Fibroblast of pulmonary artery (primary cell): ENCODE data around the gene SEMA5A.

ENCODE experiments used
- DNase-seq: peaks from one replicate; pipeline ENCODE4 v3.0.0-alpha.2; 2010; ENCODE audit warnings: low read depth
- H3K4me3 ChIP-seq: replicated peaks from 2 replicates; pipeline ENCODE4 v1.5.1; 2011; ENCODE audit warnings: low read depth, mild to moderate bottlenecking, control low read depth, low read length, moderate library complexity
- CTCF ChIP-seq: IDR thresholded peaks from 2 replicates; pipeline ENCODE4 v1.5.1; 2011; ENCODE audit warnings: mild to moderate bottlenecking, control low read depth, low read length, inconsistent platforms; ENCODE audit errors: missing control alignments

Gene SEMA5A

GRCh38 chr5:9382522-9382921 is 163.4 kb downstream of the SEMA5A start:
- TF ChIP-seq CTCF: no peak
- H3K4me3 ChIP-seq: no peak overlapping the region
- no peak for DNase-seq

GRCh38 chr5:9381464-9381863 is 164.4 kb downstream of the SEMA5A start:
- no peak for TF ChIP-seq CTCF
- no peak for DNase-seq
- H3K4me3 ChIP-seq: no peak overlapping the region

- H3K4me3 ChIP-seq: no peak overlapping the region
- peak; percentile 26 for DNase-seq
- no peak for TF ChIP-seq CTCF
Measured at GRCh38 chr5:9380109-9380508, 165.8 kb downstream of the SEMA5A start.

GRCh38 chr5:9376363-9377117 is 169.3 kb downstream of the SEMA5A start:
- DNase-seq: no peak
- no peak for TF ChIP-seq CTCF
- H3K4me3 ChIP-seq: no peak overlapping the region

GRCh38 chr5:9375756-9376155 is 170.1 kb downstream of the SEMA5A start:
- DNase-seq: no peak
- no peak overlapping the region for H3K4me3 ChIP-seq
- TF ChIP-seq CTCF: no peak

- no peak overlapping the region for H3K4me3 ChIP-seq
- TF ChIP-seq CTCF: no peak
- DNase-seq: no peak
Measured at GRCh38 chr5:9374025-9374424, 171.8 kb downstream of the SEMA5A start.

- DNase-seq: no peak
- no peak overlapping the region for H3K4me3 ChIP-seq
- TF ChIP-seq CTCF: no peak
Measured at GRCh38 chr5:9373571-9373970, 172.3 kb downstream of the SEMA5A start.
